HG03460 (cell line): ENCODE data around the gene TRANK1.

Source experiments
- ATAC-seq: cut with Tn5 transposase; IDR thresholded peaks from one replicate; pipeline ENCODE4 v1.9.1; 2021; ENCODE audit not compliant: unreplicated experiment

TRANK1 gene

GRCh38 chr3:36859494-36859893, 85.4 kb downstream of the TRANK1 start:
- no peak for ATAC-seq

- no peak for ATAC-seq
Measured at GRCh38 chr3:36852071-36852470, 92.8 kb downstream of the TRANK1 start.

DNA sequence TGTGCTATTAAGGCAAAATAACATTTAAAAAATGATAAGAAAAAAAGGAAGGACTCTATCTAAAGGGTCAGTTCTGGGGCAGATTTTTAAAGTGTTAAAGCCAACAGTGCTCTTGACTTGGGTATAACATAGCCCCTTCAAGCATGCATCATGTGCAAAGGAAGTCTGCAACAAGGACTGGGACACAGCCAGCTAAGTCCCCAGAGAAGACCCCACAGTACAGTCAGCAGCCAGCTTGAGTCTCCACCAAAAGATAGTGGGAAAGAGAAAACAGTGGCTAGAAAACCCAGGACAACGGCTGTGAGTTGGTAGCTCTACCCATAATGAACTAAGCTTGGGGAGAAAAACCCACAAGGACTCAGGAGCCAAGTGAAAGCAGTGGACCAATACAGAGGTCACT, 94.1 kb downstream of the TRANK1 start:
- ATAC-seq, result no peak

GRCh38 chr3:36846406-36846805, 98.4 kb downstream of the TRANK1 start:
- no peak for ATAC-seq

GRCh38 chr3:36843065-36844051, 101.5 kb downstream of the TRANK1 start:
- peak; percentile 81 for ATAC-seq

- ATAC-seq, result no peak
Measured at GRCh38 chr3:36842275-36842674, 102.6 kb downstream of the TRANK1 start.

DNA sequence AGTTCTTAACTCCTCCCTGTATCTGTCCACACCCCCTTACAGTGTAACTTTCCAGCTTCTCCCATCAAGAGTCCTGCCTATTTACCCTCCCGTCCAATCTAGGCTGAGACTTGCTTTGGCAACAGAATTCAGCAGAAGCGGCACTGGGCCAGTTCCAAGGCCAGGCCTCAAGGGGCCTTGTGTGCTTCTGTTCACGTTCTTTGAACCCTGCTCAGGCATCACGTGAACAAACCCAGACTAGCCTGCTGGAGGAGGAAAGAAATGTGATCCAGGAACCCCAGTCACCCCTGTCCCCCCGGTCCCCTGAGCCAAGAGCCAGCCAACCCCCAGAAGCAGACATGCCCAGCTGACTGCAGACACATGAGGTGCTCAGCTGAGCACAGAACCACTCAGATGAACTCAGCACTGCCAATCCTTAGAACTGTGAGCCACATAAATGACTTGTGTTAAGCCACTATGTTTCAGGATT, 104.4 kb downstream of the TRANK1 start:
- ATAC-seq, result no peak

- no peak for ATAC-seq
Measured at GRCh38 chr3:36837089-36837488, 107.8 kb downstream of the TRANK1 start.

DNA sequence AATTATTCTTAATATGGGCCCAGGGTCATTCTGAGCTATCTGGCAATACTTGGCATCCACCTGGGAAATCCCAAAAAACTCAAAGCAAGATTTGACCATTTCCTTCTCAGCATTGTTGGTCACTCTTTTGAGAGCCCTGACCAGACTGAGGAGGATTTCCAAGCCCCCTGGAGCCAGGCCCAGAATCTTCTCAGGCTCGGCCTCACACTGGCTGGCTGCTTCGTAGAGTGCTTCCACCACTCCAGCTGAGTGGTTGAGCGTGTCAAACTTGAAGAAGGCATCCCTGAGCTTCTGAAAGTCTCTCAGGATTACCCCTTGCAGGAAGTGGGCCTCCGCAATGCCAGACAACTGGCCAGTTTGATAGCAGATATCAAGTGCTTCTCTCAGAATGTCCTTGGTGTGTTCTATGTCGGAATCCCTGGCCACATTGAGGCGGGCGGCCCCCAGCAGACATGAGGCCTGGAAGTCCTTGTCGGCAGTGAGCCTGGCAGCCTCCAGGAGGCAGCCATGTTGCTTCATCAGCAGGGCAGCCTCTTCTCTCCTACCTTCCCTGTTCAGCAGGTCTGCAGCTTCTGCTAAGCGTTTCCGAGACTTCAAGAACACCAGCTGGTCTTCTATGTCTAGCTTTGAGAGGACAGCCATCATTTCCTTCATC, 111.6 kb downstream of the TRANK1 start:
- no peak for ATAC-seq

GRCh38 chr3:36832406-36832805, 112.4 kb downstream of the TRANK1 start:
- no peak for ATAC-seq

DNA sequence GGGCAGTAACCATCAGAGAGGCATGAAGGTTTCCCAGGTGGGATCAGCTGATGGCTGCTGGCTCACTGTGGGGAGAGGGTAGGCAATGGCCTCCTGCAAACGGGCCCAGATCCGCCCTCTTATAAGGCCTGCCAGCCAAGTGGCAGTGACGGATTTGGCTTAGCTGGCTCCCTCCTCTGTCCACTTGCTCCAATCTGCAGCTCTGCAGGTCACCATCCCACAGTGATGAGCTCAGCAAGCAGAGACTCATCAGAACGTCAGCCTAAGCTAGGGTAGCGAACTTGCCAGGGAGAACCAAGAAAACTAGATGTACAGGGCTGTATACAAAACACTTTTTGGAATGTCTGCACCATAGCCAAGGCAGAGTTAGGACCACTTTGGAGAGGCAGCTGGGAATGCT, 117.7 kb downstream of the TRANK1 start:
- ATAC-seq, result no peak

DNA sequence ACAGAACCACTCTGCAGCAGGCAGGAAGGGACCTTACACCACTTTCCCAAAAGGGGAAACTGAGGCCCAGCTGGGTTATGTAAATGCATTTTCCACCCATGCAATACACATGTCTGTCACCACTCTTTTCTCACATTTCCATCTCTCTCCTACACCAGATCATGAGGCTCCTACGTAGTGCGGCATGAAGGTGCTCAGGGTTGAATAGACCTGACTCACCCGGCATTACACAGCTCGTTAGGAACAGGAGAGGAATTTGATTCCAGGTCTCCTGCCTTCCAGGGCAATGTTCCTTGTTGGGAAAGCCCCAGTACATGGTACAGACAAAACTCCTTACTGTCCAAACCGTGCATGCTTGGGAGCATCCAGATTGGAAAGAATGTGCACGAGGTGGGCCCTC, 118.6 kb downstream of the TRANK1 start:
- no peak for ATAC-seq

DNA sequence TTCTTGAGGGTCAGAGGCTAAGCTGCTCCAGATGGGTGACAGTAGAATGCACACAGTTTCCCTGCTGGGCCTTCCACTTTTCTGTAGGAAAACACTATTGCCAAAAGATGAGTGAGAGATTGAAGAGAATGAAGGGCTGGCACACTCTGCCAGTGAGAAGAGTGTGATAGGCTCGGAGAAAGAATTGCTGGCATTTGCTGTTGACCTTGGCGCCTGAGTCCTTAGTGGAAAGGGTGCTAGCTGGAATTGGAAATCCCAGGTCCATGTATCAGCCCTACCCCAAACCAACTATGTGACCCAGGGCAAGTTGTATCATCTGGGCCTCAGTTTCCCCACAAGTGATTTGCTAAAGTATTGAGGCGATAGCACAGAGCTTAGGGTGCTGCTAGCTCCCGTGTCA, 120.4 kb downstream of the TRANK1 start:
- ATAC-seq, result no peak

DNA sequence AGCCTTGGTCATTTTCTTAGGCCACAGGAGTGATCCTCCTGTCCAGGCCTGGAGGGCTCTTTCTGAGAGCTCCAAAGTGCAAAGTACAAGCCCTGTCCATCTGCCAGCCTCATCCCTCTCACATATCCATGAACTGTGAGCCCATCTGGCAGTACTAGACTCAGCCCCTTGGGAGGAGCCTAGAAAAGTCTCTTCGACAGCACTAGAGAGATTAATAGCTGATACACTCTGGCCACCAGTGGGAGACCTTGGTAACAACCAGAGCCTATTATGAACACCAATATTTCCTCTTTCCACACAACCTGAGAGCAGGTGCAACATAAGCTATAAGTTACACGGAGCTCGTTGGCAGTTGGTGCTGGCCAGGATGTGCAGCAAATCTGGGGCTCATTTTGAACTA, 121.0 kb downstream of the TRANK1 start:
- ATAC-seq, result no peak

GRCh38 chr3:36820083-36820482, 124.8 kb downstream of the TRANK1 start:
- ATAC-seq, result no peak

DNA sequence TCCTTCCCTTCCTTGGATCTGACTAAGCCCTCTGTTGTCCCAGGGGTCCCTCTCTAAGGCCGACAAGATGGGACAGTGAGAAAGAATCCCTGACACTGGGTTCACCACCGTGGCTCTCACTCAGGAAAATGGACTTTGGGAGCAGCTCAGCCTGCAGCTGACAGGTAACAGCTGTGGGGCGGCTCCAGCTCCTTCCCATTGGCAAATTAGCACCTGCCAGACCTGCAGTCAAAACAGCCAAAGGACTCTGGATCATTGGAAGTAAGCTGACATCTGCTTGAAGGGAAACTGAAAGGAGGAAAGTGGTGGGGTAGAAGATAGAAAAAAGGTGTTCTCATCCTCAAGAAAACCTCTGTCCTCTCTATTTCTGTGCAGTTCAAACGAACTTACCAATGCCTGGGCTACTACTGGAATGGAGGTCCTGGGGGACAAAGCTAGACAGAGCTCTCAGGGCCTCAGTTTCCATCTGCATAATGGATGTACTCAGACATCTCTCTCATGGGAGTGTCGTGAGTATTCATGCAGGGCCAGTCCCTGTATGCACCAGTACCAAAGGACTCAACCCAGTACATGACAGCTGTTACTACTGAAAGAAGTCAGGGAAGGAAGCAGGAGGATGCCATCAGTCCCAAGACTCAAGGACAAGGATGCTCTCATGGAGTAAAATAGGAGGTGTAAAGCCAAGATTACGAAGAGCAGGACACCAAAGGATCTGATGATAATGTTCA, 126.9 kb downstream of the TRANK1 start:
- no peak for ATAC-seq

DNA sequence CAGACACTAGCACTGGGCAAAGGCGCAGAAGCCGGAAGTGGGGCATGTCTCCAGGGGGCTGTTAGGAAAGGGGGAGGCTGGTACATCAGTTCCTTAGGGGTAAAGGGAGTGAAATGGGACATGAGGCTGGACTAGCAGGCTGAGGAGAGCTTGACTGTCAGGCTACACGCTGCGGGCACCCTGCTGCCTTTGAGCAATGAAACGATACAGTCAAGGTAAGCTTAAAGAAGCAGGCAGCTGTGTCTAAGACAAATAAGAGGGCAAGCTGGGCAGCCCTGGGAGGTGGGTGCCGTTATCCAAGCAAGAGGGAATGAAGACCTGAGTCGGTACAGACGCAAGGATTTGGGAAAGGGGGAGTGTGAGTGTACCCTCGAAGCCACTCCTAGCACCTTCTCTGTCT, 129.5 kb downstream of the TRANK1 start:
- ATAC-seq, result no peak

GRCh38 chr3:36814776-36815175, 130.1 kb downstream of the TRANK1 start:
- ATAC-seq, result no peak

GRCh38 chr3:36814066-36814717, 130.7 kb downstream of the TRANK1 start:
- no peak for ATAC-seq

GRCh38 chr3:36813305-36813704, 131.5 kb downstream of the TRANK1 start:
- ATAC-seq, result no peak

DNA sequence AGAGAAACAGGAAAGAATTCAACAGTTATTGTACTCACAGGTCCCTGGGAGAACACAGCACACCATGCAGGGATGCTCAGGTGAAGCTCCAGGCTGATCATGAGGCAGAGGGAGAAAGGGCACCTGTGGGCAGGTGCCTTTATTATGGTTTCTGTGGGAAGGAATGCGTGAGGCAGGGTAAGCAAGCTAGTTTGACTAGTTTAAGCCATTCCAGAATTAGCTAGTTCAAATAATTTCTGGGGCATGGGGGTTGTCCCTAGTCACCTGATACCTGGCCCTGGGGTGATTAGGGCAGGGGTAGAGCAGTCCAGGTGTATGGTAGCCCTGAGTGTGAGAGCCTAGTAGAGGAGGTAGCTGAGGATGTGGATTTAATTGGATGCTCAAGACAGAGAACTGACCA, 132.6 kb downstream of the TRANK1 start:
- no peak for ATAC-seq
